ENCODE measurements around the gene QKI.

- no peak for TF ChIP-seq CTCF (IDR thresholded peaks at IDR 0.05)
- no peak for TF ChIP-seq POLR2A (IDR thresholded peaks at IDR 0.05)
- TF ChIP-seq POLR2AphosphoS5 (IDR thresholded peaks at IDR 0.05) = no peak
Measured at GRCh38 chr6:163474581-163474980, 60.1 kb downstream of the QKI start.
